ENCODE results near the gene BCAP29.

DNA sequence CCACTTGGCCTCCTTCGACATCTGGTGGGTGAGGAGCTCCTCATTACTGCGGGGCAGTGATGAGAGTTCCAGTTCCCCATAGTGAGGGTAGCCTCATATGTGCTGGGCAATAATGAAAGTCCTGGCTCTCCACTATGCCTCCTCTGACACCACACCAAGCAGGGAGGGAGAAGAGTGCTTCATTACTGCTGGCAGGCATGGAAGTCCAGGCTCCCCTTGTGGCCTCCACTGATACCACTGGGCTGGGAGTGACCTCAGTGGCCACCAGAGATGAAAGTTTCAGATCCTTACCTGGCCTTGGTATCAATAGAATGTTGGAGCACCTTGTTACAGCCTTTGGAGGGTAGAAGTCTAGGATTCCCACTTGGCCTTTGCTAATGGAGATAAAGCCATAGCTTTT, 9.7 kb upstream of the BCAP29 start:
- TF ChIP-seq, protein P1, sequence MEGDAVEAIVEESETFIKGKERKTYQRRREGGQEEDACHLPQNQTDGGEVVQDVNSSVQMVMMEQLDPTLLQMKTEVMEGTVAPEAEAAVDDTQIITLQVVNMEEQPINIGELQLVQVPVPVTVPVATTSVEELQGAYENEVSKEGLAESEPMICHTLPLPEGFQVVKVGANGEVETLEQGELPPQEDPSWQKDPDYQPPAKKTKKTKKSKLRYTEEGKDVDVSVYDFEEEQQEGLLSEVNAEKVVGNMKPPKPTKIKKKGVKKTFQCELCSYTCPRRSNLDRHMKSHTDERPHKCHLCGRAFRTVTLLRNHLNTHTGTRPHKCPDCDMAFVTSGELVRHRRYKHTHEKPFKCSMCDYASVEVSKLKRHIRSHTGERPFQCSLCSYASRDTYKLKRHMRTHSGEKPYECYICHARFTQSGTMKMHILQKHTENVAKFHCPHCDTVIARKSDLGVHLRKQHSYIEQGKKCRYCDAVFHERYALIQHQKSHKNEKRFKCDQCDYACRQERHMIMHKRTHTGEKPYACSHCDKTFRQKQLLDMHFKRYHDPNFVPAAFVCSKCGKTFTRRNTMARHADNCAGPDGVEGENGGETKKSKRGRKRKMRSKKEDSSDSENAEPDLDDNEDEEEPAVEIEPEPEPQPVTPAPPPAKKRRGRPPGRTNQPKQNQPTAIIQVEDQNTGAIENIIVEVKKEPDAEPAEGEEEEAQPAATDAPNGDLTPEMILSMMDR (IDR thresholded peaks at IDR 0.05): no peak
- TF ChIP-seq POLR2A (IDR thresholded peaks at IDR 0.05): no peak
- TF ChIP-seq POLR2AphosphoS5 (IDR thresholded peaks at IDR 0.05): no peak
- no peak for TF ChIP-seq EP300 (IDR thresholded peaks at IDR 0.05)

All from upper lobe of left lung (tissue), 4 donors.